DND-41 (cell line): Measurements from ENCODE around the gene PRKAR1A.

Experiments used
- EZH2 ChIP-seq: IDR thresholded peaks from 3 replicates; pipeline ENCODE4 v1.6.1; 2012; ENCODE audit warnings: borderline replicate concordance, low read depth, mild to moderate bottlenecking, moderate library complexity, low read length, inconsistent platforms; ENCODE audit not compliant: severe bottlenecking
- TF ChIP-seq, protein P1 (sequence below): IDR thresholded peaks from 2 replicates; pipeline ENCODE4 v1.5.1; 2012; ENCODE audit warnings: borderline replicate concordance, low read length, moderate library complexity, mild to moderate bottlenecking; ENCODE audit not compliant: poor library complexity, severe bottlenecking; ENCODE audit errors: extremely low read depth

DNA sequence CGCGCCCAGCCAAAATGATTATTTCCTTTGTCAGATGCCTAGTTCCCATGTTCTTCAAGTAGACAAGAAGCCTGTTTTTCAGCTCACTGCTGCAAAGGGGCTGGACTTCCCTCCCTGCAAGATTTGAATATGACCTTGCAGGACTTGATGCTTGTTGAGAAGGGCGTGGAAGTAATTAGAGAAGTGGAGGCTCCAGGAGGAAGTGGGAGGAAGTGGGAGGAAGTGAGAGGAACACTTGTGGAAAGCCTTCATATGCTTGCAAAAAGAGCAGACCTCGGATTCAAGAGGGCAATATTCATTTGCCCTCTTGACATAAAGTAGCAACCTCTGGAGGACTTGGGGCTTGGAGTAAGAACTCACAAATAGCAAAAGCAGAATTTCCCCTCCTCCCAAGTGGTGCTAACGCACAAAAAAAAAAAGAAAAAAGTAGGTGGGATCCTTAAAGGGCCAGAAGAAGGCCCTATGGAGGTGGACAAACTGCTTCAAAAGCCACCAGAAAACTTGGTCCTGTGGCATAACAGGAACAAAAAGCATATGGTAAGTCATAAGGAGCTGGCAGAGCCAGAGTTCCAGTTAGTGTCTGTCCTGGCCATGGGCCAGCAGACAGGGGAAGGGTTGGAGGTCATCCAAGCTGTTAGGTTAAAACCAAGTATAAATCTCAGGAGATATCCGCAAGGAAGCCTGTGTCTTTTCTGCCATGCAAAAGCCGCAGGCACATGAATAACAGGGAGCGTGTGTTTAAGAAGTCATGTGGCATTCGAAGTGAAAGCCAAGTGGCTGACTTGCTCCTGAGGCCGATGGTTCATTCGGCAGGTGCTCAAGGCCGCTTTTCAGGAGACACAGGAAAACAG lies 20.6 kb upstream of the PRKAR1A start:
- TF ChIP-seq, protein P1, sequence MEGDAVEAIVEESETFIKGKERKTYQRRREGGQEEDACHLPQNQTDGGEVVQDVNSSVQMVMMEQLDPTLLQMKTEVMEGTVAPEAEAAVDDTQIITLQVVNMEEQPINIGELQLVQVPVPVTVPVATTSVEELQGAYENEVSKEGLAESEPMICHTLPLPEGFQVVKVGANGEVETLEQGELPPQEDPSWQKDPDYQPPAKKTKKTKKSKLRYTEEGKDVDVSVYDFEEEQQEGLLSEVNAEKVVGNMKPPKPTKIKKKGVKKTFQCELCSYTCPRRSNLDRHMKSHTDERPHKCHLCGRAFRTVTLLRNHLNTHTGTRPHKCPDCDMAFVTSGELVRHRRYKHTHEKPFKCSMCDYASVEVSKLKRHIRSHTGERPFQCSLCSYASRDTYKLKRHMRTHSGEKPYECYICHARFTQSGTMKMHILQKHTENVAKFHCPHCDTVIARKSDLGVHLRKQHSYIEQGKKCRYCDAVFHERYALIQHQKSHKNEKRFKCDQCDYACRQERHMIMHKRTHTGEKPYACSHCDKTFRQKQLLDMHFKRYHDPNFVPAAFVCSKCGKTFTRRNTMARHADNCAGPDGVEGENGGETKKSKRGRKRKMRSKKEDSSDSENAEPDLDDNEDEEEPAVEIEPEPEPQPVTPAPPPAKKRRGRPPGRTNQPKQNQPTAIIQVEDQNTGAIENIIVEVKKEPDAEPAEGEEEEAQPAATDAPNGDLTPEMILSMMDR = no peak
- no peak for TF ChIP-seq EZH2
